CD14-positive monocyte (primary cell): ENCODE data around the gene BNC2. TPM values are rescaled to one million over a fixed set of nuclear protein-coding genes. Genes with fewer than 3 reads are reported as not detected.

Experiments
- DNase-seq, 3 donors: peaks; one replicate each; pipeline ENCODE4 v3.0.0-alpha.2; 2011 to 2022
- H2AFZ ChIP-seq: 2 replicates; pipeline ENCODE4 v1.6.0; 2012; ENCODE audit warnings: mild to moderate bottlenecking, low read depth, low read length, inconsistent platforms; ENCODE audit not compliant: insufficient read depth, poor library complexity, severe bottlenecking
- H3K27ac ChIP-seq, 2 donors: 1 replicate in 1 of 2; 2 replicates in 1 of 2; pipeline ENCODE4 v1.5.1; 2012 to 2013; ENCODE audit warnings: low read length in 2 of 2, control low read depth in 1 of 2, inconsistent platforms in 1 of 2, low read depth in 1 of 2, mild to moderate bottlenecking in 1 of 2
- H3K27me3 ChIP-seq, 2 donors: one replicate each; pipeline versions ENCODE4 v1.6.0 to v1.6.1; 2011 to 2013; ENCODE audit warnings: low read length in 2 of 2; ENCODE audit not compliant: control insufficient read depth in 2 of 2, insufficient read depth in 2 of 2
- H3K36me3 ChIP-seq, 2 donors: replicated peaks in 1 of 2; 1 replicate in 1 of 2; 2 replicates in 1 of 2; pipeline versions ENCODE4 v1.5.1 to v1.6.1; 2012 to 2013; ENCODE audit warnings: low read length in 2 of 2, control low read depth in 1 of 2, inconsistent platforms in 1 of 2, mild to moderate bottlenecking in 1 of 2; ENCODE audit not compliant: insufficient read depth in 2 of 2, control insufficient read depth in 1 of 2
- H3K4me1 ChIP-seq, 2 donors: 1 replicate in 1 of 2; 2 replicates in 1 of 2; pipeline versions ENCODE4 v1.5.1 to v1.6.1; 2012 to 2013; ENCODE audit warnings: low read length in 2 of 2, control low read depth in 1 of 2, inconsistent platforms in 1 of 2, mild to moderate bottlenecking in 1 of 2, moderate library complexity in 1 of 2; ENCODE audit not compliant: insufficient read depth in 2 of 2, control insufficient read depth in 1 of 2
- H3K4me2 ChIP-seq: replicated peaks from 2 replicates; pipeline ENCODE3; 2012; ENCODE audit warnings: low read length, moderate library complexity, mild to moderate bottlenecking; ENCODE audit not compliant: poor library complexity, severe bottlenecking; ENCODE audit errors: extremely low read depth
- H3K4me3 ChIP-seq, 3 experiments: fragments of 200-600 bp in 1 of 3; sonication (generic) in 1 of 3; replicated peaks in 1 of 3; 1 replicate in 2 of 3; 2 replicates in 1 of 3; pipeline ENCODE4 v1.5.1; 2011 to 2013; ENCODE audit warnings: low read length in 3 of 3, mild to moderate bottlenecking in 3 of 3, control low read depth in 2 of 3, low read depth in 2 of 3, inconsistent platforms in 1 of 3, moderate library complexity in 1 of 3
- H3K79me2 ChIP-seq: 2 replicates; pipeline ENCODE4 v1.6.0; 2012; ENCODE audit warnings: mild to moderate bottlenecking, control low read depth, inconsistent platforms, low read length, moderate library complexity; ENCODE audit not compliant: insufficient read depth
- H3K9ac ChIP-seq: 2 replicates; pipeline ENCODE4 v1.6.0; 2017; ENCODE audit warnings: low read length, mild to moderate bottlenecking; ENCODE audit not compliant: insufficient read depth, poor library complexity, severe bottlenecking
- H3K9me3 ChIP-seq, 2 donors: replicated peaks in 1 of 2; 1 replicate in 1 of 2; 2 replicates in 1 of 2; pipeline versions ENCODE4 v1.5.1 to v1.6.1; 2012 to 2013; ENCODE audit warnings: low read length in 2 of 2, control low read depth in 1 of 2; ENCODE audit not compliant: control insufficient read depth in 1 of 2, insufficient read depth in 1 of 2
- H4K20me1 ChIP-seq: 2 replicates; pipeline ENCODE4 v1.6.0; 2012; ENCODE audit warnings: mild to moderate bottlenecking, low read length, control low read depth, moderate library complexity; ENCODE audit not compliant: insufficient read depth
- H3K27ac Mint-ChIP-seq, 7 donors: one replicate each; pipeline ENCODE4 v1.8.0; 2020; ENCODE audit warnings: mild to moderate bottlenecking in 7 of 7, mixed read lengths in 7 of 7, moderate library complexity in 6 of 7, inconsistent platforms in 2 of 7
- H3K27me3 Mint-ChIP-seq, 3 donors: one replicate each; pipeline ENCODE4 v1.8.0; 2021 to 2022; ENCODE audit warnings: low read depth in 3 of 3, mild to moderate bottlenecking in 3 of 3, mixed read lengths in 3 of 3, moderate library complexity in 3 of 3, inconsistent platforms in 1 of 3
- H3K36me3 Mint-ChIP-seq, 2 donors: one replicate each; pipeline ENCODE4 v1.8.0; 2020; ENCODE audit warnings: mixed read lengths in 2 of 2, inconsistent platforms in 1 of 2, mild to moderate bottlenecking in 1 of 2
- H3K4me1 Mint-ChIP-seq: one replicate; pipeline ENCODE4 v1.8.0; 2020; ENCODE audit warnings: mild to moderate bottlenecking, mixed read lengths
- H3K4me3 Mint-ChIP-seq, 2 donors: one replicate each; pipeline ENCODE4 v1.8.0; 2020; ENCODE audit warnings: mild to moderate bottlenecking in 2 of 2, mixed read lengths in 2 of 2, moderate library complexity in 1 of 2
- H3K9me3 Mint-ChIP-seq, 7 donors: one replicate each; pipeline ENCODE4 v1.8.0; 2020 to 2022; ENCODE audit warnings: mixed read lengths in 7 of 7, mild to moderate bottlenecking in 6 of 7, moderate library complexity in 6 of 7, inconsistent platforms in 2 of 7
- WGBS: methylation state at CpG from one replicate; pipeline ENCODE4 v1.1.5; 2013; ENCODE audit warnings: missing lambda C conversion rate; ENCODE audit not compliant: insufficient coverage; 5-methylcytosine and 5-hydroxymethylcytosine counted together
- intact Hi-C, 2 donors: fragments of 100-400 bp; cut with micrococcal nuclease; formaldehyde crosslinking; loops; one replicate each; pipeline versions ENCODE4 v1.15.0 to v1.15.1; 2023
- polyA plus RNA-seq, 3 donors: library from polyadenylated mRNA; depleted of rRNA in 1 of 3; unstranded in 2 of 3; stranded (reverse) in 1 of 3; fragments of 300-500 nt in 2 of 3; fragments of >200 nt in 1 of 3; fragmentation: Illumina TruSeq in 2 of 3; gene quantifications; 1 replicate in 2 of 3; 2 replicates in 1 of 3; pipeline ENCODE4 v1.2.3, GENCODE V29; 2012 to 2021
- TF ChIP-seq, protein P1 (sequence below): fragments of 200-600 bp; IDR thresholded peaks from one replicate; pipeline ENCODE4 v1.8.0; 2022; ENCODE audit warnings: antibody characterized with exemption, mild to moderate bottlenecking

BNC2 gene
- polyA plus RNA-seq, 3 donors, result 0.01 TPM; not detected in 2

- Histone ChIP-seq H3K9ac (no peak overlapping the region), H3K9me3 (peaks cover 0 to 2% of the 10 kb centered on the region in 2 donors), H3K4me3 (no peak overlapping the region), H3K4me1 (no peaks in the 10 kb centered on the region), H3K27me3 (no peaks in the 10 kb centered on the region), H3K79me2 (no peaks in the 10 kb centered on the region), H3K4me2 (no peak overlapping the region), H3K27ac (no peak overlapping the region), H3K36me3 (no peaks in the 10 kb centered on the region), H2AFZ (no peak overlapping the region), H4K20me1 (no peaks in the 10 kb centered on the region)
- H3K36me3 Mint-ChIP-seq, result no peaks in the 10 kb centered on the region
- no peaks in the 10 kb centered on the region for H3K4me1 Mint-ChIP-seq
- WGBS, result 83% methylated on average over 1 of the region's 2 CpGs
- H3K9me3 Mint-ChIP-seq, result peaks cover 0 to 7% (median 0%) of the 10 kb centered on the region in 7 donors
- no peak for DNase-seq
- intact Hi-C loops, result no loop called here
- H3K27ac Mint-ChIP-seq, result no peak overlapping the region
- TF ChIP-seq, protein P1, sequence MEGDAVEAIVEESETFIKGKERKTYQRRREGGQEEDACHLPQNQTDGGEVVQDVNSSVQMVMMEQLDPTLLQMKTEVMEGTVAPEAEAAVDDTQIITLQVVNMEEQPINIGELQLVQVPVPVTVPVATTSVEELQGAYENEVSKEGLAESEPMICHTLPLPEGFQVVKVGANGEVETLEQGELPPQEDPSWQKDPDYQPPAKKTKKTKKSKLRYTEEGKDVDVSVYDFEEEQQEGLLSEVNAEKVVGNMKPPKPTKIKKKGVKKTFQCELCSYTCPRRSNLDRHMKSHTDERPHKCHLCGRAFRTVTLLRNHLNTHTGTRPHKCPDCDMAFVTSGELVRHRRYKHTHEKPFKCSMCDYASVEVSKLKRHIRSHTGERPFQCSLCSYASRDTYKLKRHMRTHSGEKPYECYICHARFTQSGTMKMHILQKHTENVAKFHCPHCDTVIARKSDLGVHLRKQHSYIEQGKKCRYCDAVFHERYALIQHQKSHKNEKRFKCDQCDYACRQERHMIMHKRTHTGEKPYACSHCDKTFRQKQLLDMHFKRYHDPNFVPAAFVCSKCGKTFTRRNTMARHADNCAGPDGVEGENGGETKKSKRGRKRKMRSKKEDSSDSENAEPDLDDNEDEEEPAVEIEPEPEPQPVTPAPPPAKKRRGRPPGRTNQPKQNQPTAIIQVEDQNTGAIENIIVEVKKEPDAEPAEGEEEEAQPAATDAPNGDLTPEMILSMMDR, result no peak
- peaks cover 0 to 3% (median 0%) of the 10 kb centered on the region in 3 donors for H3K27me3 Mint-ChIP-seq
- no peak overlapping the region for H3K4me3 Mint-ChIP-seq
Measured at GRCh38 chr9:16484744-16485143, 385.7 kb downstream of the BNC2 start.

DNA sequence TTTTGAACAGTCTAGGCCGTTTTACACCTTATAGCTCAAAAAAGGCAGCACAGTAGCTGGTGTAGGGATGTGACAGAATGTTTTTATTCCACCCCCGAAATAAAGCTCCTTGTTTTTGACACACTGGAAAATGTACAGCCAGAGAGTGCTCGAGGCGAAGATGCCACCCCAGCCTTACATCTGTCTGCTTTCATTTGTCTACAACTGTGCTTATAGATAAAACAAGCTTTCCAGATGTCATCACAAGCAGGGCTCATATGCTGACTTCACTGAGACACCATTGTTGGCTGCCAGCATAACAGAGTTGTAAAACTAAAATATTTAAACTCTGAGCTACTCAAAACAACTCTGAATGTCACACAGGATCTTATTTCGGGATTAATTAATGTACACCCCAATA lies 386.3 kb downstream of the BNC2 start:
- Mint-ChIP-seq H3K27ac (no peak overlapping the region), H3K4me1 (no peaks in the 10 kb centered on the region), H3K4me3 (no peak overlapping the region), H3K9me3 (peaks cover 0 to 7% (median 0%) of the 10 kb centered on the region in 7 donors), H3K36me3 (no peaks in the 10 kb centered on the region), H3K27me3 (peaks cover 0 to 3% (median 0%) of the 10 kb centered on the region in 3 donors)
- Histone ChIP-seq H3K4me2 (no peak overlapping the region), H3K4me1 (no peaks in the 10 kb centered on the region), H3K9me3 (peaks cover 0 to 2% of the 10 kb centered on the region in 2 donors), H3K27ac (no peak overlapping the region), H2AFZ (no peak overlapping the region), H3K27me3 (no peaks in the 10 kb centered on the region), H3K79me2 (no peaks in the 10 kb centered on the region), H3K4me3 (no peak overlapping the region), H3K9ac (no peak overlapping the region), H3K36me3 (no peaks in the 10 kb centered on the region), H4K20me1 (no peaks in the 10 kb centered on the region)
- intact Hi-C loops, result no loop called here
- 89% methylated on average over 3 of the region's 5 CpGs for WGBS
- DNase-seq, result no peak
- TF ChIP-seq, protein P1, result no peak
